Astrocyte (in vitro differentiated cells and primary cell): ENCODE data around the gene ADCY2.

Source experiments
- EZH2 ChIP-seq: IDR thresholded peaks from 2 replicates; pipeline ENCODE4 v1.6.1; 2012; ENCODE audit warnings: mild to moderate bottlenecking, low read length, inconsistent platforms; ENCODE audit not compliant: insufficient read depth
- TF ChIP-seq, protein P1 (sequence below): IDR thresholded peaks from 2 replicates; pipeline ENCODE4 v1.5.1; 2011; ENCODE audit warnings: low read depth, mild to moderate bottlenecking, inconsistent platforms, low read length, moderate library complexity; ENCODE audit not compliant: insufficient read depth

DNA sequence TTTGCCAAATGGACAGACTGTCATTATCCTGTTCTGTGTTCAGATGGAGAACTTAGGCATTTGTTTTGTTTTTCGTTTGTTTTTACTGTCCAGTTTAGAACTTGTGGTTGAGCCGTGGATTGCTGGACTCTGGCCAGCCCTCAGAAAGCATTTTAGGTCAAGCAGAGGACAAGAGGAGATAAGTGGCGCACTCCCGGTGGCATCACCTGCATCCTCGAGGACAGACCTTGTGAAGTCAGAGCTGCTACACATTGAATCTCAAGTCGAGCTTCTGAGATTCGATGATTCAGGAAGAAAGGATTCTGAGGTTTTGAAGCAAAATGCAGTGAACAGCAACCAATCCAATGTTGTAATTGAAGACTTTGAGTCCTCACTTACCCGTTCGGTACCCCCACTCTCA, 481.9 kb downstream of the ADCY2 start:
- TF ChIP-seq, protein P1, sequence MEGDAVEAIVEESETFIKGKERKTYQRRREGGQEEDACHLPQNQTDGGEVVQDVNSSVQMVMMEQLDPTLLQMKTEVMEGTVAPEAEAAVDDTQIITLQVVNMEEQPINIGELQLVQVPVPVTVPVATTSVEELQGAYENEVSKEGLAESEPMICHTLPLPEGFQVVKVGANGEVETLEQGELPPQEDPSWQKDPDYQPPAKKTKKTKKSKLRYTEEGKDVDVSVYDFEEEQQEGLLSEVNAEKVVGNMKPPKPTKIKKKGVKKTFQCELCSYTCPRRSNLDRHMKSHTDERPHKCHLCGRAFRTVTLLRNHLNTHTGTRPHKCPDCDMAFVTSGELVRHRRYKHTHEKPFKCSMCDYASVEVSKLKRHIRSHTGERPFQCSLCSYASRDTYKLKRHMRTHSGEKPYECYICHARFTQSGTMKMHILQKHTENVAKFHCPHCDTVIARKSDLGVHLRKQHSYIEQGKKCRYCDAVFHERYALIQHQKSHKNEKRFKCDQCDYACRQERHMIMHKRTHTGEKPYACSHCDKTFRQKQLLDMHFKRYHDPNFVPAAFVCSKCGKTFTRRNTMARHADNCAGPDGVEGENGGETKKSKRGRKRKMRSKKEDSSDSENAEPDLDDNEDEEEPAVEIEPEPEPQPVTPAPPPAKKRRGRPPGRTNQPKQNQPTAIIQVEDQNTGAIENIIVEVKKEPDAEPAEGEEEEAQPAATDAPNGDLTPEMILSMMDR = no peak
- no peak for TF ChIP-seq EZH2
